Measurements from ENCODE around the gene CASKIN2. TPM values are rescaled to one million over a fixed set of nuclear protein-coding genes. Genes with fewer than 3 reads are reported as not detected.
A peak's percentile ranks its signal among the peaks of the same experiment; 100 is the strongest.

CASKIN2 gene
- total RNA-seq, 1 donor from 2014 or later, result 47.8 TPM

- Mint-ChIP-seq H3K4me3 (ENCODE audit: unreplicated experiment) (peak overlapping the region; percentile 70), H3K4me1 (ENCODE audit: unreplicated experiment) (peaks cover 42% of the 10 kb centered on the region)
Measured at GRCh38 chr17:75486951-75487350, 28.4 kb downstream of the CASKIN2 start.

GRCh38 chr17:75486151-75486550, 29.2 kb downstream of the CASKIN2 start:
- DNase-seq (ENCODE audit: low spot score), result no peak
- Mint-ChIP-seq H3K4me1 (ENCODE audit: unreplicated experiment) (peaks cover 40% of the 10 kb centered on the region), H3K27ac (ENCODE audit: unreplicated experiment) (no peak overlapping the region), H3K9me3 (ENCODE audit: unreplicated experiment) (no peaks in the 10 kb centered on the region), H3K4me3 (ENCODE audit: unreplicated experiment) (peak overlapping the region; percentile 42), H3K36me3 (ENCODE audit: low read depth, unreplicated experiment) (peaks cover 14% of the 10 kb centered on the region), H3K27me3 (ENCODE audit: unreplicated experiment) (peaks cover 22% of the 10 kb centered on the region)
- TF ChIP-seq CTCF (IDR thresholded peaks at IDR 0.05; ENCODE audit: unreplicated experiment), result no peak

More at GRCh38 chr17:75486951-75487350, 28.4 kb downstream of the CASKIN2 start:
- peak overlapping the region; percentile 72 for H3K27ac Mint-ChIP-seq (ENCODE audit: unreplicated experiment)
- no peak for DNase-seq (ENCODE audit: low spot score)
- H3K9me3 Mint-ChIP-seq (ENCODE audit: unreplicated experiment), result no peaks in the 10 kb centered on the region
- H3K36me3 Mint-ChIP-seq (ENCODE audit: low read depth, unreplicated experiment), result peaks cover 14% of the 10 kb centered on the region
- H3K27me3 Mint-ChIP-seq (ENCODE audit: unreplicated experiment), result peaks cover 22% of the 10 kb centered on the region
- TF ChIP-seq CTCF (IDR thresholded peaks at IDR 0.05; ENCODE audit: unreplicated experiment), result no peak

- no peak for DNase-seq (ENCODE audit: low spot score)
- TF ChIP-seq CTCF (IDR thresholded peaks at IDR 0.05; ENCODE audit: unreplicated experiment), result no peak
- Mint-ChIP-seq H3K27me3 (ENCODE audit: unreplicated experiment) (peaks cover 21% of the 10 kb centered on the region), H3K4me1 (ENCODE audit: unreplicated experiment) (peaks cover 41% of the 10 kb centered on the region), H3K4me3 (ENCODE audit: unreplicated experiment) (no peak overlapping the region), H3K9me3 (ENCODE audit: unreplicated experiment) (no peaks in the 10 kb centered on the region), H3K27ac (ENCODE audit: unreplicated experiment) (no peak overlapping the region), H3K36me3 (ENCODE audit: low read depth, unreplicated experiment) (peaks cover 14% of the 10 kb centered on the region)
Measured at GRCh38 chr17:75485688-75486087, 29.6 kb downstream of the CASKIN2 start.

- Mint-ChIP-seq H3K4me3 (ENCODE audit: unreplicated experiment) (no peak overlapping the region), H3K27me3 (ENCODE audit: unreplicated experiment) (peaks cover 16% of the 10 kb centered on the region), H3K27ac (ENCODE audit: unreplicated experiment) (no peak overlapping the region), H3K4me1 (ENCODE audit: unreplicated experiment) (peaks cover 31% of the 10 kb centered on the region), H3K9me3 (ENCODE audit: unreplicated experiment) (no peaks in the 10 kb centered on the region), H3K36me3 (ENCODE audit: low read depth, unreplicated experiment) (peaks cover 9% of the 10 kb centered on the region)
- DNase-seq (ENCODE audit: low spot score), result no peak
- TF ChIP-seq CTCF (IDR thresholded peaks at IDR 0.05; ENCODE audit: unreplicated experiment), result no peak
Measured at GRCh38 chr17:75482098-75482942, 33.0 kb downstream of the CASKIN2 start.
